Measurements from ENCODE around the gene BRMS1.
A peak's percentile ranks its signal among the peaks of the same experiment; 100 is the strongest.
"Not testable (repeated sequence)": the region's sequence is repeated elsewhere in the genome, so short reads cannot be mapped to it uniquely, and the experiment has no call there.

BRMS1 gene

DNA sequence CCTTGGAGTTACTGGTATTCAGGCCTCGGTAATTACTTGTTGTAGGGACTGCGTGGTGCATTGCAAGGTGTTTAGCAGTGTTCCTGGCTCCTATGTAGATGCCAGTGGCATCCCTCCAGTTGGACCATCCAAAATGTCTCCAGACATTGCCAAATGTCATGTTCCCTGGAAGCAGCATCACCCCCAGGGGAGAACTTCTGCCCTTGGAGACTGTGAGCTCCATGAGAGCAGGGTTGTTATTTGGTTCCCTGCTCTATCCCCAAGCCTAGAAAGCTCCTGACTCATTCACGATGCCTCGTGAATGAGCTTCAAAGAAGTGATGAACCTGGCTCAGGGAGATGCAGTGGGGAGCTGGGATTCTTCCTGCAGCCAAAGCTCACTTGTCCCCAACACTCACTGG lies 23.3 kb downstream of the BRMS1 start:
- WGBS (ENCODE audit: insufficient coverage), result 91% methylated on average over 3 of the region's 4 CpGs
- no peaks in the 10 kb centered on the region for H3K9me3 ChIP-seq (ENCODE audit: control extremely low read depth in 1 of 5, control insufficient read depth in 4 of 5, insufficient read depth in 2 of 5, low read depth in 1 of 5, low read length in 4 of 5)
- ChIA-PET CTCF (interaction anchor here (1.1 to 1.8 kb wide), 3 partner anchors 9 to 13 kb away, joined by 7 to 8 read pairs (median 7); partner anchors contain the start of gene RIN1), POLR2A (interaction anchor here (1.4 kb wide), 1 partner anchor 9 kb away, joined by 4 read pairs; no protein-coding TSS in a partner anchor)
- H3K4me1 ChIP-seq (ENCODE audit: control extremely low read depth in 1 of 4, control insufficient read depth in 4 of 4, insufficient read depth in 4 of 4, low read length in 3 of 4), result peaks cover 11 to 44% (median 38%) of the 10 kb centered on the region in 4 experiments
- no peaks in the 10 kb centered on the region for H3K36me3 ChIP-seq (ENCODE audit: control insufficient read depth in 4 of 4, insufficient read depth in 4 of 4, low read length in 3 of 4)
- H3K27me3 ChIP-seq (replicated peaks in 2 of 5; ENCODE audit: control insufficient read depth in 4 of 5, insufficient read depth in 5 of 5, low read length in 4 of 5), result no peaks in the 10 kb centered on the region
- H3K27ac ChIP-seq (ENCODE audit: insufficient read depth in 1 of 2, low read depth in 1 of 2, low read length in 2 of 2, poor library complexity in 1 of 2, severe bottlenecking in 2 of 2), result no peak overlapping the region
- H3K4me3 ChIP-seq (ENCODE audit: control insufficient read depth in 1 of 7, extremely low read depth in 1 of 7, insufficient read depth in 4 of 7, low read depth in 2 of 7, low read length in 6 of 7), result no peak overlapping the region
- no peak for DNase-seq

DNA sequence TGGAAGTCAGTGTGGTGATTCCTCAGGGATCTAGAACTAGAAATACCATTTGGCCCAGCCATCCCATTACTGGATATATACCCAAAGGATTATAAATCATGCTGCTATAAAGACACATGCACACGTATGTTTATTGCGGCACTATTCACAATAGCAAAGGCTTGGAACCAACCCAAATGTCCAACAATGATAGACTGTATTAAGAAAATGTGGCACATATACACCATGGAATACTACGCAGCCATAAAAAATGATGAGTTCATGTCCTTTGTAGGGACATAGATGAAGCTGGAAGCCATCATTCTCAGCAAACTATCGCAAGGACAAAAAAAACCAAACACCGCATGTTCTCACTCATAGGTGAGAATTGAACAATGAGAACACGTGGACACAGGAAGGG lies 24.2 kb downstream of the BRMS1 start:
- H3K27ac ChIP-seq (ENCODE audit: insufficient read depth in 1 of 2, low read depth in 1 of 2, low read length in 2 of 2, poor library complexity in 1 of 2, severe bottlenecking in 2 of 2); DNase-seq; H3K4me3 ChIP-seq (ENCODE audit: control insufficient read depth in 1 of 7, extremely low read depth in 1 of 7, insufficient read depth in 4 of 7, low read depth in 2 of 7, low read length in 6 of 7); H3K9me3 ChIP-seq (ENCODE audit: control extremely low read depth in 1 of 5, control insufficient read depth in 4 of 5, insufficient read depth in 2 of 5, low read depth in 1 of 5, low read length in 4 of 5); H3K27me3 ChIP-seq (replicated peaks in 2 of 5; ENCODE audit: control insufficient read depth in 4 of 5, insufficient read depth in 5 of 5, low read length in 4 of 5); CTCF ChIA-PET; H3K36me3 ChIP-seq (ENCODE audit: control insufficient read depth in 4 of 4, insufficient read depth in 4 of 4, low read length in 3 of 4): not testable (repeated sequence)
- peaks cover 11 to 42% (median 35%) of the 10 kb centered on the region in 4 experiments for H3K4me1 ChIP-seq (ENCODE audit: control extremely low read depth in 1 of 4, control insufficient read depth in 4 of 4, insufficient read depth in 4 of 4, low read length in 3 of 4)
- POLR2A ChIA-PET, result interaction anchor here (1.4 kb wide), 1 partner anchor 8 kb away, joined by 4 read pairs; no protein-coding TSS in a partner anchor
- WGBS (ENCODE audit: insufficient coverage), result 94% methylated on average over 3 of the region's 6 CpGs

- POLR2A ChIA-PET; CTCF ChIA-PET; H3K9me3 ChIP-seq (ENCODE audit: control extremely low read depth in 1 of 5, control insufficient read depth in 4 of 5, insufficient read depth in 2 of 5, low read depth in 1 of 5, low read length in 4 of 5); H3K4me3 ChIP-seq (ENCODE audit: control insufficient read depth in 1 of 7, extremely low read depth in 1 of 7, insufficient read depth in 4 of 7, low read depth in 2 of 7, low read length in 6 of 7); H3K27ac ChIP-seq (ENCODE audit: insufficient read depth in 1 of 2, low read depth in 1 of 2, low read length in 2 of 2, poor library complexity in 1 of 2, severe bottlenecking in 2 of 2); DNase-seq; H3K36me3 ChIP-seq (ENCODE audit: control insufficient read depth in 4 of 4, insufficient read depth in 4 of 4, low read length in 3 of 4); H3K27me3 ChIP-seq (replicated peaks in 2 of 5; ENCODE audit: control insufficient read depth in 4 of 5, insufficient read depth in 5 of 5, low read length in 4 of 5): not testable (repeated sequence)
- H3K4me1 ChIP-seq (ENCODE audit: control extremely low read depth in 1 of 4, control insufficient read depth in 4 of 4, insufficient read depth in 4 of 4, low read length in 3 of 4), result peaks cover 11 to 38% (median 31%) of the 10 kb centered on the region in 4 experiments
- WGBS (ENCODE audit: insufficient coverage), result no CpG with 5 or more reads among the region's 2 CpGs
Measured at GRCh38 chr11:66320289-66320688, 24.6 kb downstream of the BRMS1 start.

GRCh38 chr11:66318600-66318970 lies 26.3 kb downstream of the BRMS1 start:
- peaks cover 11 to 40% (median 34%) of the 10 kb centered on the region in 4 experiments for H3K4me1 ChIP-seq (ENCODE audit: control extremely low read depth in 1 of 4, control insufficient read depth in 4 of 4, insufficient read depth in 4 of 4, low read length in 3 of 4)
- peak overlapping the region in 1 of 2 experiments; percentile 58 for H3K27ac ChIP-seq (ENCODE audit: insufficient read depth in 1 of 2, low read depth in 1 of 2, low read length in 2 of 2, poor library complexity in 1 of 2, severe bottlenecking in 2 of 2)
- no peaks in the 10 kb centered on the region for H3K9me3 ChIP-seq (ENCODE audit: control extremely low read depth in 1 of 5, control insufficient read depth in 4 of 5, insufficient read depth in 2 of 5, low read depth in 1 of 5, low read length in 4 of 5)
- peak overlapping the region in 3 of 7 experiments; percentile 16 to 53 (median 43) for H3K4me3 ChIP-seq (ENCODE audit: control insufficient read depth in 1 of 7, extremely low read depth in 1 of 7, insufficient read depth in 4 of 7, low read depth in 2 of 7, low read length in 6 of 7)
- no peak for DNase-seq
- CTCF ChIA-PET, result interaction anchor here (2.1 kb wide), 1 partner anchor 10 kb away, joined by 7 read pairs; no protein-coding TSS in a partner anchor
- POLR2A ChIA-PET, result no interaction called here
- H3K36me3 ChIP-seq (ENCODE audit: control insufficient read depth in 4 of 4, insufficient read depth in 4 of 4, low read length in 3 of 4), result no peaks in the 10 kb centered on the region
- H3K27me3 ChIP-seq (replicated peaks in 2 of 5; ENCODE audit: control insufficient read depth in 4 of 5, insufficient read depth in 5 of 5, low read length in 4 of 5), result no peaks in the 10 kb centered on the region
- 67% methylated on average over 2 of the region's 3 CpGs for WGBS (ENCODE audit: insufficient coverage)

GRCh38 chr11:66317723-66318599 lies 26.9 kb downstream of the BRMS1 start:
- ChIA-PET POLR2A (no interaction called here), CTCF (interaction anchor here (0.6 to 3.4 kb wide), 5 partner anchors 9 to 71 kb away, joined by 3 to 14 read pairs (median 7); no protein-coding TSS in a partner anchor)
- peak; percentile 64 to 83 (median 76) for DNase-seq

DNA sequence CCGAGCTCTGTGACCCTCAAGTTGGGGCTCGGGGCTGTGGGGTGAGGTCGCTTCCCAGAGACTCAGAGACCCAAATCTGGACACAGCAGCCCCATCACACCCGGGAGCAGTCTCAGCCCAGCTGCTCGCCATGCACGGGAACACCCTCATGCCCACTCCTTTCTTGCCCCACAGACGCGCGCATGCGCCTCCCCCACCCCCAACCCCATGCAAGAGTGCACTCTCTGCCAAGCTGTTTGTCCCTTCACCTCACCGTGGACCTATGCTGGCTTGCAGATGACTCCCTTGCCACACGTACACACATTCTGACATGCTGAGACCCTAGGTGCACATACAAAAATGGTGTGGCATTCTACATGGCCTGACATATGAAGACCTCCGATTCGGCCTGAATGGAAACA lies 27.6 kb downstream of the BRMS1 start:
- ChIA-PET POLR2A (interaction anchor here (0.7 kb wide), 1 partner anchor 27 kb away, joined by 3 read pairs; no protein-coding TSS in a partner anchor), CTCF (interaction anchor here (0.6 to 3.4 kb wide), 6 partner anchors 9 to 72 kb away, joined by 3 to 14 read pairs (median 5); no protein-coding TSS in a partner anchor)
- H3K4me1 ChIP-seq (ENCODE audit: control extremely low read depth in 1 of 4, control insufficient read depth in 4 of 4, insufficient read depth in 4 of 4, low read length in 3 of 4), result peaks cover 11 to 49% (median 43%) of the 10 kb centered on the region in 4 experiments
- 2% methylated on average over 8 of the region's 14 CpGs for WGBS (ENCODE audit: insufficient coverage)
- DNase-seq, result peak; percentile 36 to 61 (median 55)
- H3K36me3 ChIP-seq (ENCODE audit: control insufficient read depth in 4 of 4, insufficient read depth in 4 of 4, low read length in 3 of 4), result no peaks in the 10 kb centered on the region
- H3K27me3 ChIP-seq (replicated peaks in 2 of 5; ENCODE audit: control insufficient read depth in 4 of 5, insufficient read depth in 5 of 5, low read length in 4 of 5), result no peaks in the 10 kb centered on the region
- peak overlapping the region in 5 of 7 experiments; percentile 9 to 65 (median 43) for H3K4me3 ChIP-seq (ENCODE audit: control insufficient read depth in 1 of 7, extremely low read depth in 1 of 7, insufficient read depth in 4 of 7, low read depth in 2 of 7, low read length in 6 of 7)
- H3K27ac ChIP-seq (ENCODE audit: insufficient read depth in 1 of 2, low read depth in 1 of 2, low read length in 2 of 2, poor library complexity in 1 of 2, severe bottlenecking in 2 of 2), result peak overlapping the region in 1 of 2 experiments; percentile 58
- no peaks in the 10 kb centered on the region for H3K9me3 ChIP-seq (ENCODE audit: control extremely low read depth in 1 of 5, control insufficient read depth in 4 of 5, insufficient read depth in 2 of 5, low read depth in 1 of 5, low read length in 4 of 5)

More at GRCh38 chr11:66317723-66318599, 26.9 kb downstream of the BRMS1 start:
- WGBS (ENCODE audit: insufficient coverage), result 23% methylated on average over 12 of the region's 16 CpGs
- no peaks in the 10 kb centered on the region for H3K27me3 ChIP-seq (replicated peaks in 2 of 5; ENCODE audit: control insufficient read depth in 4 of 5, insufficient read depth in 5 of 5, low read length in 4 of 5)
- no peaks in the 10 kb centered on the region for H3K36me3 ChIP-seq (ENCODE audit: control insufficient read depth in 4 of 4, insufficient read depth in 4 of 4, low read length in 3 of 4)
- no peaks in the 10 kb centered on the region for H3K9me3 ChIP-seq (ENCODE audit: control extremely low read depth in 1 of 5, control insufficient read depth in 4 of 5, insufficient read depth in 2 of 5, low read depth in 1 of 5, low read length in 4 of 5)
- peak overlapping the region in 5 of 7 experiments; percentile 9 to 65 (median 43) for H3K4me3 ChIP-seq (ENCODE audit: control insufficient read depth in 1 of 7, extremely low read depth in 1 of 7, insufficient read depth in 4 of 7, low read depth in 2 of 7, low read length in 6 of 7)
- peaks cover 11 to 46% (median 40%) of the 10 kb centered on the region in 4 experiments for H3K4me1 ChIP-seq (ENCODE audit: control extremely low read depth in 1 of 4, control insufficient read depth in 4 of 4, insufficient read depth in 4 of 4, low read length in 3 of 4)
- peak overlapping the region in 1 of 2 experiments; percentile 58 for H3K27ac ChIP-seq (ENCODE audit: insufficient read depth in 1 of 2, low read depth in 1 of 2, low read length in 2 of 2, poor library complexity in 1 of 2, severe bottlenecking in 2 of 2)
